HG02588 (cell line): Measurements from ENCODE around the gene MKI67.
"Not testable (repeated sequence)": the region's sequence is repeated elsewhere in the genome, so short reads cannot be mapped to it uniquely, and the experiment has no call there.

Experiments
- ATAC-seq: cut with Tn5 transposase; IDR thresholded peaks from one replicate; pipeline ENCODE4 v1.9.1; 2021; ENCODE audit warnings: mild to moderate bottlenecking, moderate library complexity; ENCODE audit not compliant: unreplicated experiment

The MKI67 gene

GRCh38 chr10:128150561-128150960 lies 24.3 kb upstream of the MKI67 start:
- ATAC-seq = no peak

GRCh38 chr10:128150045-128150493 lies 23.8 kb upstream of the MKI67 start:
- peak; percentile 88 for ATAC-seq

GRCh38 chr10:128149267-128150014 lies 23.2 kb upstream of the MKI67 start:
- ATAC-seq = no peak

- no peak for ATAC-seq
Observed at GRCh38 chr10:128147669-128148068, 21.4 kb upstream of the MKI67 start.

- no peak for ATAC-seq
Observed at GRCh38 chr10:128147064-128147463, 20.8 kb upstream of the MKI67 start.

- ATAC-seq = no peak
Observed at GRCh38 chr10:128144547-128144946, 18.3 kb upstream of the MKI67 start.

- ATAC-seq = no peak
Observed at GRCh38 chr10:128143531-128143930, 17.3 kb upstream of the MKI67 start.

GRCh38 chr10:128140425-128140824 lies 14.2 kb upstream of the MKI67 start:
- no peak for ATAC-seq

- ATAC-seq = not testable (repeated sequence)
Observed at GRCh38 chr10:128138429-128138828, 12.2 kb upstream of the MKI67 start.

GRCh38 chr10:128137877-128138276 lies 11.7 kb upstream of the MKI67 start:
- no peak for ATAC-seq

GRCh38 chr10:128130051-128130450 lies 3.8 kb upstream of the MKI67 start:
- no peak for ATAC-seq

GRCh38 chr10:128128582-128128981 lies 2.4 kb upstream of the MKI67 start:
- no peak for ATAC-seq

GRCh38 chr10:128125416-128125943 lies 743 bp downstream of the MKI67 start:
- ATAC-seq = no peak

GRCh38 chr10:128124813-128125403 lies 1.3 kb downstream of the MKI67 start:
- ATAC-seq = no peak

GRCh38 chr10:128123846-128124245 lies 2.4 kb downstream of the MKI67 start:
- ATAC-seq = no peak

- ATAC-seq = no peak
Observed at GRCh38 chr10:128122931-128123330, 3.3 kb downstream of the MKI67 start.

GRCh38 chr10:128121750-128122412 lies 4.3 kb downstream of the MKI67 start:
- no peak for ATAC-seq

GRCh38 chr10:128116851-128117615 lies 9.2 kb downstream of the MKI67 start:
- ATAC-seq = no peak

- ATAC-seq = no peak
Observed at GRCh38 chr10:128116187-128116586, 10.0 kb downstream of the MKI67 start.

GRCh38 chr10:128115356-128115755 lies 10.9 kb downstream of the MKI67 start:
- no peak for ATAC-seq

- ATAC-seq = no peak
Observed at GRCh38 chr10:128114901-128115300, 11.3 kb downstream of the MKI67 start.
